Panc1 (cell line): ENCODE measurements around the gene PLIN5. TPM values are rescaled to one million over a fixed set of nuclear protein-coding genes. Genes with fewer than 3 reads are reported as not detected.

ENCODE experiments used
- ATAC-seq: fragments of 200-7000 bp; cut with Tn5 transposase; 2 replicates; pipeline ENCODE4 v1.9.1; 2020; ENCODE audit warnings: mild to moderate bottlenecking, moderate library complexity
- BruUV-seq: library from RNA; stranded (reverse); fragments of 400-500 nt; replicated peaks from 2 replicates; lab custom pipeline; 2021; lab: Mats Ljungman, UMichigan
- CTCF ChIA-PET: fragments of 300-600 bp; sonication (Branson Sonifier 250); formaldehyde crosslinking; loops from one replicate; lab custom pipeline; 2022; ENCODE audit warnings: antibody characterized with exemption; lab: Charles Lee
- POLR2A ChIA-PET: fragments of 300-600 bp; sonication (Branson Sonifier 250); formaldehyde crosslinking; loops from one replicate; lab custom pipeline; 2022; ENCODE audit warnings: antibody characterized with exemption; lab: Charles Lee
- DNase-seq: peaks from one replicate; pipeline ENCODE4 v3.0.0-alpha.2; 2010; ENCODE audit warnings: low read depth, low spot score
- H3K27ac ChIP-seq: 2 replicates; pipeline ENCODE4 v1.5.1; 2011; ENCODE audit warnings: mild to moderate bottlenecking, low read length, inconsistent platforms
- H3K27me3 ChIP-seq: fragments of 200-500 bp; sonication (Bioruptor generic); 2 replicates; pipeline ENCODE4 v1.6.0; 2014; ENCODE audit warnings: low read length, inconsistent platforms; ENCODE audit not compliant: control insufficient read depth, insufficient read depth
- H3K36me3 ChIP-seq: fragments of 200-500 bp; sonication (Bioruptor generic); 2 replicates; pipeline ENCODE4 v1.5.1; 2014; ENCODE audit warnings: inconsistent platforms, mild to moderate bottlenecking, low read length, moderate library complexity; ENCODE audit not compliant: control insufficient read depth, insufficient read depth
- H3K4me1 ChIP-seq: 2 replicates; pipeline ENCODE4 v1.5.1; 2011; ENCODE audit warnings: inconsistent platforms, mild to moderate bottlenecking, low read length, moderate library complexity; ENCODE audit not compliant: control insufficient read depth, insufficient read depth
- H3K4me3 ChIP-seq, 2 experiments: 2 replicates each; pipeline ENCODE4 v1.5.1; 2011 to 2012; ENCODE audit warnings: low read depth in 2 of 2, low read length in 2 of 2, mild to moderate bottlenecking in 2 of 2, inconsistent platforms in 1 of 2, moderate library complexity in 1 of 2
- H3K9me3 ChIP-seq: fragments of 200-500 bp; sonication (Bioruptor generic); 2 replicates; pipeline ENCODE4 v1.5.1; 2014; ENCODE audit warnings: low read depth, mild to moderate bottlenecking, inconsistent platforms, low read length, moderate library complexity; ENCODE audit not compliant: control insufficient read depth, insufficient read depth
- CTCF ChIP-seq: fragments of 450-650 bp; IDR thresholded peaks from 2 replicates; pipeline ENCODE4 v1.5.1; 2017; ENCODE audit warnings: mild to moderate bottlenecking
- POLR2AphosphoS5 ChIP-seq: IDR thresholded peaks from 2 replicates; pipeline ENCODE4 v1.6.1; 2012; ENCODE audit warnings: mild to moderate bottlenecking, low read depth, low read length, moderate library complexity
- REST ChIP-seq, 2 experiments: IDR thresholded peaks; 2 replicates each; pipeline ENCODE4 v1.6.1; 2011 to 2012; ENCODE audit warnings: low read depth in 2 of 2, control low read depth in 1 of 2, low read length in 1 of 2, mild to moderate bottlenecking in 1 of 2, moderate library complexity in 1 of 2; ENCODE audit not compliant: insufficient read depth in 1 of 2
- SIN3A ChIP-seq: IDR thresholded peaks from 2 replicates; pipeline ENCODE4 v1.6.1; 2012; ENCODE audit warnings: low read depth, mild to moderate bottlenecking, low read length, moderate library complexity, borderline replicate concordance; ENCODE audit not compliant: insufficient read depth
- TCF7L2 ChIP-seq: IDR thresholded peaks from 2 replicates; pipeline ENCODE4 v1.6.1; 2011; ENCODE audit warnings: mild to moderate bottlenecking, low read depth, low read length, inconsistent platforms
- in situ Hi-C: cut with HindIII; loops from 2 replicates; pipeline ENCODE4 v1.10.0; 2016; ENCODE audit warnings: low sequenced_read_pairs, low pct_unique_long_range_greater_than_20kb
- intact Hi-C: fragments of 100-400 bp; cut with micrococcal nuclease; formaldehyde crosslinking; loops from one replicate; pipeline ENCODE4 v1.10.0; 2022; ENCODE audit not compliant: unreplicated experiment
- total RNA-seq: library from RNA; stranded (reverse); gene quantifications from one replicate; pipeline ENCODE4 v1.2.1, GENCODE V29; 2021; ENCODE audit not compliant: unreplicated experiment

Gene PLIN5
- total RNA-seq, 1 experiment from 2014 or later = 0.64 TPM

GRCh38 chr19:4519172-4519496 is 15.9 kb downstream of the PLIN5 start:
- in situ Hi-C loops (no loop called here), intact Hi-C loops (no loop called here)
- no peak for ATAC-seq
- H3K27me3 ChIP-seq = no peaks in the 10 kb centered on the region
- no peaks in the 10 kb centered on the region for H3K9me3 ChIP-seq
- DNase-seq = no peak
- no TSS peak for BruUV-seq
- CTCF ChIA-PET = no interaction called here
- peak overlapping the region; percentile 75; the same call in 1 of the 2 replicates for H3K27ac ChIP-seq
- TF ChIP-seq CTCF (no peak), SIN3A (no peak), REST (IDR thresholded peaks at IDR 0.05; ENCODE audit: insufficient read depth in 1 of 2, low read depth in 2 of 2, low read length in 1 of 2) (no peak), POLR2AphosphoS5 (no peak), TCF7L2 (no peak)
- H3K4me1 ChIP-seq = peaks cover 19% of the 10 kb centered on the region
- POLR2A ChIA-PET = interaction anchor here (0.5 kb wide), 1 partner anchor 28 kb away, joined by 4 read pairs; no protein-coding TSS in a partner anchor
- H3K4me3 ChIP-seq = no peak overlapping the region
- H3K36me3 ChIP-seq = no peaks in the 10 kb centered on the region

GRCh38 chr19:4518345-4519171 is 16.5 kb downstream of the PLIN5 start, which contains the start of gene PLIN4:
Gene PLIN4 (minus strand): TSS chr19:4518486. CDS start chr19:4518272, 214 bp downstream.
- ATAC-seq (peak; percentile 75), DNase-seq (no peak)
- in situ Hi-C loops = no loop called here
- no peaks in the 10 kb centered on the region for H3K36me3 ChIP-seq
- H3K9me3 ChIP-seq = no peaks in the 10 kb centered on the region
- H3K4me1 ChIP-seq = peaks cover 19% of the 10 kb centered on the region
- H3K27ac ChIP-seq = peak within 1 kb of the TSS; percentile 75; the same call in 1 of the 2 replicates
- CTCF ChIA-PET = interaction anchor here (0.6 kb wide), 1 partner anchor 166 kb away, joined by 4 read pairs; no protein-coding TSS in a partner anchor
- intact Hi-C loops = no loop called here
- POLR2A ChIA-PET = interaction anchor here (0.5 to 0.6 kb wide), 2 partner anchors 11 to 27 kb away, joined by 3 to 4 read pairs; no protein-coding TSS in a partner anchor
- BruUV-seq = no TSS peak
- no peaks in the 10 kb centered on the region for H3K27me3 ChIP-seq
- peak within 1 kb of the TSS; percentile 19 to 31 for H3K4me3 ChIP-seq
- TF ChIP-seq TCF7L2 (no peak), POLR2AphosphoS5 (no peak; the same call in 1 of the 2 replicates), CTCF (no peak), REST (IDR thresholded peaks at IDR 0.05; ENCODE audit: insufficient read depth in 1 of 2, low read depth in 2 of 2, low read length in 1 of 2) (no peak), SIN3A (no peak)
